ENCODE data around the gene ELOVL5.
A peak's percentile ranks its signal among the peaks of the same experiment; 100 is the strongest.

Gene ELOVL5

DNA sequence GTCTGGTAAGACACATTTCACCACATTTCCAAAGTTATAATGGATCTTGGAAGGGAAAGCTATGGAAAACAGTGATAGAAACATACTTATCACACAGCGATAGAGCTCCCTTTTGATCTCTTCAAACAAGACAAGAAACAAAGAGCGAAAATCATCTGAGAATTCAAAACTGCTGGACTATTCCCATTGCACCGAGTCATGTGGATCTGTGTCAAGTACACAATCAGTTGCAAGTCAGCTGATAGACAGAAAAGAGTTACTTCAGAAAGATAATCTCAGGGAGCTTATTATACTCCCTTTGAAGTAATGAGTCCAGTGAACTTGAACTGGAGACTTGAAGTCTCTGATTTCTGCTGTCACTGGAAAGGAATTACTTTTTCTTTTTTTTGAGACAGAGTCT is 110.4 kb downstream of the ELOVL5 start:
- DNase-seq (ENCODE audit: extremely low spot score): no peak
- ChIA-PET POLR2A (no interaction called here), CTCF (interaction anchor here (0.6 to 0.7 kb wide), 2 partner anchors 68 to 79 kb away, joined by 3 to 4 read pairs; no protein-coding TSS in a partner anchor)
- TF ChIP-seq FOXM1 (IDR thresholded peaks at IDR 0.05; ENCODE audit: borderline replicate concordance) (no peak), BHLHE40 (IDR thresholded peaks at IDR 0.05; ENCODE audit: borderline replicate concordance) (no peak)

DNA sequence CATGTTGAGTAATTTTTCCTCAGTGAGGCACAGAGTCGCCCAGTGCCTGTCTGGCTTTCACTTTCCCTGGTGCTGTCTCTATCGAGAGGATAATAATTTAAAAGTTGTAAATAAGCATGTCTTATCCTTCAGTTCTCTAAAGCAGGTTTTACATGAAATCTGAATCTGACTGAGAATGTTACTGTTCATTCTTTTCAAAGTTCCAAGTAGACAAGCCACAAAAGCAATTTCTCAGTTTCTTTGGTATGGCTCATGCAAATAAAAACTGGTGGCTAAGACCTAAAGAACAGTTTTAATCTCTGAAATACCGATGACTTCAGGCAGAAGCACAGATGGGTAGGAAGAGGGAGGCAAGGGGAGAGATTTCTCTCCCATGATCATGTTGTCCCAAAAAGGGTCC is 112.5 kb downstream of the ELOVL5 start:
- TF ChIP-seq BHLHE40 (IDR thresholded peaks at IDR 0.05; ENCODE audit: borderline replicate concordance) (no peak), HDGF (IDR thresholded peaks at IDR 0.05; ENCODE audit: borderline replicate concordance) (no peak)
- POLR2A ChIA-PET: no interaction called here
- CTCF ChIA-PET: no interaction called here
- no peak for DNase-seq (ENCODE audit: extremely low spot score)

DNA sequence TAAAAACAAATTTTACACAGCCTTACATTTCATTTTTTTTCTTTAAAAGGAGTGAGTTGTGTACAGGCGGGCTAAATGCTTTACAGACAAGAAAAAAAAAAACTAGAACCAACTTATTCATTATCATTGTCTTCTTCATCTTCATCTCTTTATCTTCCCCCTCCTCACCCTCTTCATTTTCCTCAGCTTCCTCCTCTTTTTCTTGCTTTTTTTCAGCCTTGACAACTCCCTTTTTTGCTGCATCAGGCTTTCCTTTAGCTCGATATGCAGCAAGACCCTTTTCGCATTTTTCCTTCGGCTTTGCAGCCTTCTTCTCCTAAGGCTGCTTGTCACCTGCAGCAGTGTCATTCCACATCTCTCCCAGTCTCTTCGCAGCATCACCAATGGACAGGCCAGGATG is 113.2 kb downstream of the ELOVL5 start:
- POLR2A ChIA-PET: interaction anchor here (0.6 kb wide), 1 partner anchor 11 kb away, joined by 3 read pairs; no protein-coding TSS in a partner anchor
- no peak for TF ChIP-seq SP1 (IDR thresholded peaks at IDR 0.05)
- TF ChIP-seq ZNF384 (IDR thresholded peaks at IDR 0.05): no peak
- TF ChIP-seq HDGF (IDR thresholded peaks at IDR 0.05; ENCODE audit: borderline replicate concordance): no peak
- no peak for TF ChIP-seq LEF1 (IDR thresholded peaks at IDR 0.05; ENCODE audit: borderline replicate concordance)
- no peak for TF ChIP-seq FOXK2 (IDR thresholded peaks at IDR 0.05)
- TF ChIP-seq FOXM1 (IDR thresholded peaks at IDR 0.05; ENCODE audit: borderline replicate concordance): no peak
- no peak for TF ChIP-seq SUZ12 (IDR thresholded peaks at IDR 0.05)
- no peak for TF ChIP-seq ELF4 (IDR thresholded peaks at IDR 0.05)
- TF ChIP-seq TARDBP (IDR thresholded peaks at IDR 0.05): no peak
- TF ChIP-seq NFRKB (IDR thresholded peaks at IDR 0.05): no peak
- no peak for TF ChIP-seq FOXA1 (IDR thresholded peaks at IDR 0.05)
- no peak for TF ChIP-seq BHLHE40 (IDR thresholded peaks at IDR 0.05; ENCODE audit: borderline replicate concordance)
- TF ChIP-seq L3MBTL2 (conservative IDR thresholded peaks at IDR 0.05): no peak
- TF ChIP-seq, protein P1, sequence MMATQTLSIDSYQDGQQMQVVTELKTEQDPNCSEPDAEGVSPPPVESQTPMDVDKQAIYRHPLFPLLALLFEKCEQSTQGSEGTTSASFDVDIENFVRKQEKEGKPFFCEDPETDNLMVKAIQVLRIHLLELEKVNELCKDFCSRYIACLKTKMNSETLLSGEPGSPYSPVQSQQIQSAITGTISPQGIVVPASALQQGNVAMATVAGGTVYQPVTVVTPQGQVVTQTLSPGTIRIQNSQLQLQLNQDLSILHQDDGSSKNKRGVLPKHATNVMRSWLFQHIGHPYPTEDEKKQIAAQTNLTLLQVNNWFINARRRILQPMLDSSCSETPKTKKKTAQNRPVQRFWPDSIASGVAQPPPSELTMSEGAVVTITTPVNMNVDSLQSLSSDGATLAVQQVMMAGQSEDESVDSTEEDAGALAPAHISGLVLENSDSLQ (IDR thresholded peaks at IDR 0.05): no peak
- TF ChIP-seq CTBP1 (IDR thresholded peaks at IDR 0.05; ENCODE audit: borderline replicate concordance): no peak
- TF ChIP-seq ARNT (IDR thresholded peaks at IDR 0.05): no peak
- CTCF ChIA-PET: interaction anchor here (0.6 kb wide), 1 partner anchor 81 kb away, joined by 3 read pairs; no protein-coding TSS in a partner anchor

DNA sequence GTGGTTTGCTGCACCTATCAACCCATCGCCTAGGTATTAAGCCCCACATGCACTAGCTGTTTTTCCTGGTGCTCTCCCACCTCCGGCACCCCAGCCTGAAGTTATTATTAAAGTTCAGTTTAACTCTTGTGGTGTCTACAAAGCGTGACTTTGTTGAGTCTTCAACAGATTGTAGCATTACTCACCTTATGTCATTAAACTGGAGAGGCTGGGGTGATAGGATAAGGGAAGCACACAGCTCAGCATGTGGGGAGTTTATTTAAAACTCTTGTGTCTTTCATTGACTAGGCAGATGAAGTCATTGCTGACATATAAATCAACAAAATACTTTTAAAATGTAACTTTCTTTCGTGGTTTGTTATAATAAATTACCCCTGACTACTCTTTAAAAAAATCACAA is 115.4 kb downstream of the ELOVL5 start:
- CTCF ChIA-PET: no interaction called here
- no peak for DNase-seq (ENCODE audit: extremely low spot score)

More for the DNA sequence above, 113.2 kb downstream of the ELOVL5 start:
- no peak for DNase-seq (ENCODE audit: extremely low spot score)

DNA sequence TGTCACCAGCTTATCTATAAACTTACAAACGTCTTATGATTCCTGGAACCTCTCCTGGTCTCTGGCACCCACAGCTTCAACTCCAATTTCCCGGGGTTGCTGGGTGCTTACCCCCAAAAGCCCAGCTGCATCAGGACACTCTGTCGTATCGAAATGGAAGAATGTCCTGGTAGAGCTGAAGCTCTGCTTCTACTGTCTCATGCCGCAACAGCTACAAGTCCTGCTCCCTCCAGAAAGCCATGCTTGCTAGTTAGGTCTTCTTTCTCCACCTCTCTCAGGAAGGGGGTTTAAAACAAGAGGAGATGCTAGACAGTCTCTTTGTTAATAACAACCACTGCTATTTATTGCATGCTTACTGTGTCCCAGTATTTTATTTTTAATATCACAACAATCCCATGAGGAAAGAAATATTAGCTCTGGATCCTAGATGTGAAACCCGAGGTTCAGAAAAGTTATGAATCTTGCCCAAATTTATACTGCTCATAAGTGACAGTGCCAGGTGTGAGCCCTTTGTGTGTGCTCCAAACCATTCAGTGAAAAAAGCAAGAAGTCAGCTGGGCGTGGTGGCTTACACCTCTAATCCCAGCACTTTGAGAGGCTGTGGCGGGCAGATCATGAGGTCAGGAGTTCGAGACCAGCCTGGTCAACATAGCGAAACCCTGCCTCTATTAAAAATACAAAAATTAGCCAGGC is 117.8 kb downstream of the ELOVL5 start:
- no peak for TF ChIP-seq ZNF384 (IDR thresholded peaks at IDR 0.05)
- TF ChIP-seq SP1 (IDR thresholded peaks at IDR 0.05): no peak
- no peak for DNase-seq (ENCODE audit: extremely low spot score)
- POLR2A ChIA-PET: no interaction called here
- CTCF ChIA-PET: no interaction called here

More for the DNA sequence above, 115.4 kb downstream of the ELOVL5 start:
- POLR2A ChIA-PET: no interaction called here
- TF ChIP-seq, protein P1 (IDR thresholded peaks at IDR 0.05): peak; percentile 5; the same call in 1 of the 2 replicates
- TF ChIP-seq TARDBP (IDR thresholded peaks at IDR 0.05): no peak

DNA sequence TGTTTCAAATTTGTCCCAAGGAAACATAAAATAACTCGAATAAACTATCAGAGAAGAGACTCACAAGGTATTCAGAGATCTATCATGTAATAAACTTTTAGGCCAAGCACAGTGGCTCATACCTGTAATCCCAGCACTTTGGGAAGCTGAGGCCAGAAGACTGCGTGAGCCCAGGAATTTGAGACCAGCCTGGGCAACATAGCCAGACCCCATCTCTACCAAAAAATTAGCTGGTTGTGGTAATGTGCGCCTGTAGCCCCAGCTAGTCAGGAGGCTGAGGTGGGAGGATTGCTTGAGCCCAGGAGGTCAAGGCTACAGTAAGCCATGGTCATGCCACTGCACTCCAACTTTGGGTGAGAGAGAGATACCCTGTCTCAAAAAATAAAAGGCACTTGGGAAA is 120.9 kb downstream of the ELOVL5 start:
- no peak for DNase-seq (ENCODE audit: extremely low spot score)
- ChIA-PET POLR2A (no interaction called here), CTCF (no interaction called here)
- TF ChIP-seq FOXM1 (IDR thresholded peaks at IDR 0.05; ENCODE audit: borderline replicate concordance): no peak
- no peak for TF ChIP-seq BHLHE40 (IDR thresholded peaks at IDR 0.05; ENCODE audit: borderline replicate concordance)
- TF ChIP-seq HDGF (IDR thresholded peaks at IDR 0.05; ENCODE audit: borderline replicate concordance): no peak
- TF ChIP-seq NFRKB (IDR thresholded peaks at IDR 0.05): no peak
- TF ChIP-seq FOXA1 (IDR thresholded peaks at IDR 0.05): no peak
- no peak for TF ChIP-seq CTBP1 (IDR thresholded peaks at IDR 0.05; ENCODE audit: borderline replicate concordance)
- no peak for TF ChIP-seq ZNF384 (IDR thresholded peaks at IDR 0.05)
- TF ChIP-seq SP1 (IDR thresholded peaks at IDR 0.05): no peak
- no peak for TF ChIP-seq ARNT (IDR thresholded peaks at IDR 0.05)
- TF ChIP-seq, protein P1 (IDR thresholded peaks at IDR 0.05): no peak
- no peak for TF ChIP-seq L3MBTL2 (conservative IDR thresholded peaks at IDR 0.05)
- TF ChIP-seq ELF4 (IDR thresholded peaks at IDR 0.05): no peak
- no peak for TF ChIP-seq SUZ12 (IDR thresholded peaks at IDR 0.05)
- TF ChIP-seq LEF1 (IDR thresholded peaks at IDR 0.05; ENCODE audit: borderline replicate concordance): no peak
- no peak for TF ChIP-seq FOXK2 (IDR thresholded peaks at IDR 0.05)

DNA sequence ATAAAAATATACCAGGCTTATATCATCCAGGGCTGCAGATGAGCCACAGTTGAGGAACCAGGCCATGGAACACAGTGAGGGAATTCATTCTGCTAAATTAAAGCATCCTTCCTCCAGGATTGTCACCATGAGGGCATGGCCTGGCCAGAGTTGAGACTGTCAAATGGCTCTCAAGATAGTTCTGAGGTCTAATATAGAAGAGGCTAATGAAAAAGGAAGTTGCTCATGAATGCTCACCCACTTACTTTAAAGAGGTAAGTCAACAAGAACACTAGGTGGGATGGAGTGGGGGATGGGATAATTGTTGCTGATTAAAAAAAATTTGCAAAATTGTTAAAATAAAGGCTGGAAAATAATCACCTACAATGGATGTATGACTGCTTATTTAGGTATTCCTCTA is 128.1 kb downstream of the ELOVL5 start:
- no peak for TF ChIP-seq LEF1 (IDR thresholded peaks at IDR 0.05; ENCODE audit: borderline replicate concordance)
- no peak for TF ChIP-seq BHLHE40 (IDR thresholded peaks at IDR 0.05; ENCODE audit: borderline replicate concordance)
- no peak for TF ChIP-seq ZNF384 (IDR thresholded peaks at IDR 0.05)
- TF ChIP-seq SP1 (IDR thresholded peaks at IDR 0.05): no peak
- TF ChIP-seq CTBP1 (IDR thresholded peaks at IDR 0.05; ENCODE audit: borderline replicate concordance): no peak
- no peak for TF ChIP-seq ELF4 (IDR thresholded peaks at IDR 0.05)
- no peak for TF ChIP-seq TARDBP (IDR thresholded peaks at IDR 0.05)
- TF ChIP-seq ARNT (IDR thresholded peaks at IDR 0.05): no peak
- no peak for TF ChIP-seq HDGF (IDR thresholded peaks at IDR 0.05; ENCODE audit: borderline replicate concordance)
- no peak for TF ChIP-seq FOXM1 (IDR thresholded peaks at IDR 0.05; ENCODE audit: borderline replicate concordance)
- no peak for TF ChIP-seq FOXK2 (IDR thresholded peaks at IDR 0.05)
- TF ChIP-seq, protein P1 (IDR thresholded peaks at IDR 0.05): no peak
- ChIA-PET POLR2A (no interaction called here), CTCF (no interaction called here)
- no peak for DNase-seq (ENCODE audit: extremely low spot score)

Data from HEK293T (cell line).